Prostate gland (tissue), 2 donors: ENCODE results near the gene ARMC2. TPM values are rescaled to one million over a fixed set of nuclear protein-coding genes. Genes with fewer than 3 reads are reported as not detected.
"Not testable (repeated sequence)": the region's sequence is repeated elsewhere in the genome, so short reads cannot be mapped to it uniquely, and the experiment has no call there.

Experiments
- DNase-seq: peaks from one replicate; pipeline ENCODE4 v3.0.0-alpha.2; 2019; ENCODE audit warnings: low spot score
- H3K27ac ChIP-seq, 2 donors: fragments of 200-600 bp; sonication (generic); 2 replicates each; pipeline ENCODE4 v1.5.1; 2017 to 2019
- H3K27me3 ChIP-seq: fragments of 200-600 bp; sonication (generic); replicated peaks from 2 replicates; pipeline ENCODE4 v1.5.1; 2019; ENCODE audit not compliant: insufficient read depth
- H3K36me3 ChIP-seq, 2 donors: fragments of 200-600 bp; sonication (generic); 1 replicate in 1 of 2; 2 replicates in 1 of 2; pipeline versions ENCODE4 v1.5.1 to v1.8.1; 2017 to 2019
- H3K4me1 ChIP-seq: fragments of 200-600 bp; sonication (generic); replicated peaks from 2 replicates; pipeline ENCODE4 v1.5.1; 2019
- H3K4me3 ChIP-seq, 2 donors: fragments of 200-600 bp; sonication (generic); 2 replicates each; pipeline ENCODE4 v1.5.1; 2017 to 2019
- H3K9me3 ChIP-seq: fragments of 200-600 bp; sonication (generic); 2 replicates; pipeline ENCODE4 v1.5.1; 2017
- CTCF ChIP-seq, 4 experiments: fragments of 200-600 bp in 2 of 4; fragments of 450-650 bp in 2 of 4; sonication (generic) in 2 of 4; IDR thresholded peaks; 1 replicate in 3 of 4; 2 replicates in 1 of 4; pipeline ENCODE4 v1.5.1; 2016 to 2019; ENCODE audit warnings: antibody characterized with exemption in 4 of 4, mild to moderate bottlenecking in 2 of 4, moderate library complexity in 2 of 4
- POLR2A ChIP-seq: fragments of 450-650 bp; IDR thresholded peaks from one replicate; pipeline ENCODE4 v1.6.1; 2016; ENCODE audit warnings: antibody characterized with exemption, mild to moderate bottlenecking
- POLR2AphosphoS5 ChIP-seq: sonication (generic); formaldehyde crosslinking; IDR thresholded peaks from one replicate; pipeline ENCODE4 v1.6.1; 2017; ENCODE audit warnings: antibody characterized with exemption
- WGBS: methylation state at CpG from one replicate; pipeline ENCODE4 v1.1.5; 2018; 5-methylcytosine and 5-hydroxymethylcytosine counted together
- intact Hi-C: fragments of 100-400 bp; cut with DNase I; formaldehyde crosslinking; loops from one replicate; pipeline ENCODE4 v1.14.2; 2022
- total RNA-seq, 2 donors: library from RNA; depleted of rRNA; stranded (reverse); fragments of >200 nt; gene quantifications; one replicate each; pipeline ENCODE4 v1.1.0, GENCODE V29; 2016

ARMC2 gene
- total RNA-seq, 2 donors from 2014 or later = 2.0 to 8.4 TPM

GRCh38 chr6:108847738-108848115, 495 bp upstream of the ARMC2 start:
- 52% methylated on average over 12 of the region's 12 CpGs for WGBS
- H3K9me3 ChIP-seq = no peaks in the 10 kb centered on the region
- intact Hi-C loops = loop anchor here (10.0 kb wide), 1 partner anchor 227 kb away; no protein-coding TSS in a partner anchor
- peak overlapping the region; percentile 50 to 58 for H3K4me3 ChIP-seq
- H3K27me3 ChIP-seq = no peaks in the 10 kb centered on the region
- TF ChIP-seq POLR2A = no peak
- no peak for TF ChIP-seq POLR2AphosphoS5
- no peak for TF ChIP-seq CTCF (IDR thresholded peaks at IDR 0.05)
- no peaks in the 10 kb centered on the region for H3K36me3 ChIP-seq
- peak overlapping the region; percentile 59 to 62 for H3K27ac ChIP-seq
- H3K4me1 ChIP-seq = no peaks in the 10 kb centered on the region
- no peak for DNase-seq

GRCh38 chr6:108850669-108851465, 2.6 kb downstream of the ARMC2 start:
- no peak overlapping the region for H3K27ac ChIP-seq
- no peak for DNase-seq
- no peak overlapping the region for H3K4me3 ChIP-seq
- intact Hi-C loops = no loop called here
- 75% methylated on average over 10 of the region's 10 CpGs for WGBS
- no peaks in the 10 kb centered on the region for H3K27me3 ChIP-seq
- H3K4me1 ChIP-seq = no peaks in the 10 kb centered on the region
- TF ChIP-seq CTCF (IDR thresholded peaks at IDR 0.05) = no peak
- no peak for TF ChIP-seq POLR2AphosphoS5
- no peak for TF ChIP-seq POLR2A
- H3K36me3 ChIP-seq = no peaks in the 10 kb centered on the region
- H3K9me3 ChIP-seq = no peaks in the 10 kb centered on the region

GRCh38 chr6:108851756-108852155, 3.5 kb downstream of the ARMC2 start:
- Histone ChIP-seq H3K9me3 (no peaks in the 10 kb centered on the region), H3K4me1 (no peaks in the 10 kb centered on the region), H3K4me3 (no peak overlapping the region), H3K27ac (no peak overlapping the region), H3K36me3 (no peaks in the 10 kb centered on the region), H3K27me3 (no peaks in the 10 kb centered on the region)
- TF ChIP-seq CTCF (IDR thresholded peaks at IDR 0.05) = no peak
- WGBS = 90% methylated on average over 1 of the region's 1 CpG
- no peak for DNase-seq
- intact Hi-C loops = no loop called here

GRCh38 chr6:108853077-108853476, 4.9 kb downstream of the ARMC2 start:
- Histone ChIP-seq H3K27ac (no peak overlapping the region), H3K27me3 (no peaks in the 10 kb centered on the region), H3K36me3 (no peaks in the 10 kb centered on the region), H3K4me3 (no peak overlapping the region), H3K9me3 (no peaks in the 10 kb centered on the region), H3K4me1 (no peaks in the 10 kb centered on the region)
- TF ChIP-seq POLR2AphosphoS5 (no peak), CTCF (IDR thresholded peaks at IDR 0.05) (no peak), POLR2A (no peak)
- intact Hi-C loops = no loop called here
- no peak for DNase-seq

- no peak overlapping the region for H3K4me3 ChIP-seq
- WGBS = 70% methylated on average over 4 of the region's 4 CpGs
- no peak for TF ChIP-seq CTCF (IDR thresholded peaks at IDR 0.05)
- no peak for TF ChIP-seq POLR2A
- no peak for TF ChIP-seq POLR2AphosphoS5
These were observed 14.4 kb downstream of the ARMC2 start for GRCh38 chr6:108862479-108863191.

GRCh38 chr6:108865751-108866286, 17.6 kb downstream of the ARMC2 start:
- H3K4me3 ChIP-seq, intact Hi-C loops, H3K9me3 ChIP-seq, H3K36me3 ChIP-seq, H3K27ac ChIP-seq, DNase-seq, H3K4me1 ChIP-seq, H3K27me3 ChIP-seq: not testable (repeated sequence)
- 90% methylated on average over 2 of the region's 2 CpGs for WGBS

More at GRCh38 chr6:108862479-108863191, 14.4 kb downstream of the ARMC2 start:
- Histone ChIP-seq H3K27ac (no peak overlapping the region), H3K4me1 (no peaks in the 10 kb centered on the region), H3K27me3 (no peaks in the 10 kb centered on the region), H3K9me3 (no peaks in the 10 kb centered on the region), H3K36me3 (no peaks in the 10 kb centered on the region)
- intact Hi-C loops = no loop called here
- DNase-seq = no peak
